ENCODE measurements around the gene MED20.
"Not testable (repeated sequence)": the region's sequence is repeated elsewhere in the genome, so short reads cannot be mapped to it uniquely, and the experiment has no call there.

The MED20 gene, protein sequence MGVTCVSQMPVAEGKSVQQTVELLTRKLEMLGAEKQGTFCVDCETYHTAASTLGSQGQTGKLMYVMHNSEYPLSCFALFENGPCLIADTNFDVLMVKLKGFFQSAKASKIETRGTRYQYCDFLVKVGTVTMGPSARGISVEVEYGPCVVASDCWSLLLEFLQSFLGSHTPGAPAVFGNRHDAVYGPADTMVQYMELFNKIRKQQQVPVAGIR

DNA sequence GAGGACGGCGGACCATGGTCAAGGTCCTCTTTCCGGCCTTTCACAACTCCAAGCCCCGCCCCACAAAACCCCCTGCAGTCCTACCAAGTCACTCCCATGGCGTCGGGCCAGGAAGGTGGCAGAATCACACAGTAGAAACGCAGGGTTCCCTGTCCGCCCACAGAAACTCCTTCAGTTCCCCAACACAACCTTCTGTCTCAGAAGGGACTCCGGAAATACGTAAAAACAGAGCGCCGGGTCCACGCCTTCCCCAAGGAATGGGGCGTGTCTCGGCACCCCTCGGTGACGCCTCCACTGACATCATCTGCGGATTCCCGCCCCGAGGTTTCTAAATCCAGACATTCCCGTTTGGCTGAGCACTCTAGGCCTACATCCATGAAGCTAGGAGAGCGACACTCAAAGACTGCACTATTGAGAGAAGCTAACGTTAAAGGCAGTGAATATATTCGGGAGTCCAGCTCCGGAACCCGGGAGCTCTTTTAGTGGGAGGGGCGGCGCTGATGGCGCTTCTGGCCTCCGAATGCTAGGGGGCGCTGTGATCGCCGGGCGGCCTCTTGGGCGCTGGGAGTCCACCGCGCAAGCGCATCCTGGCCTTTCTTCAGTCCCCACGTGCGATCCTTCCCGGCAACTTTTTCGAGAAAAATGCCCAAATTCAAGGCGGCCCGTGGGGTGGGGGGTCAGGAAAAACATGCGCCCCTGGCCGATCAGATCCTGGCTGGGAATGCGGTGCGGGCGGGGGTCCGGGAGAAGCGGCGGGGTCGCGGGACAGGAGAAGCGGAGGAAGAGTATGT lies at the start of gene MED20, which contains the start of gene BYSL:
Gene MED20, minus strand, starts transcription at position 219 of the 791 bp plus-strand sequence. Its CDS starts 121 bp downstream, at position 98.
Gene BYSL, plus strand, starts transcription at position 579 of the 791 bp plus-strand sequence. Its CDS starts 64 bp downstream, at position 643.
- peak; percentile 92 for DNase-seq (ENCODE audit: low spot score)

DNA sequence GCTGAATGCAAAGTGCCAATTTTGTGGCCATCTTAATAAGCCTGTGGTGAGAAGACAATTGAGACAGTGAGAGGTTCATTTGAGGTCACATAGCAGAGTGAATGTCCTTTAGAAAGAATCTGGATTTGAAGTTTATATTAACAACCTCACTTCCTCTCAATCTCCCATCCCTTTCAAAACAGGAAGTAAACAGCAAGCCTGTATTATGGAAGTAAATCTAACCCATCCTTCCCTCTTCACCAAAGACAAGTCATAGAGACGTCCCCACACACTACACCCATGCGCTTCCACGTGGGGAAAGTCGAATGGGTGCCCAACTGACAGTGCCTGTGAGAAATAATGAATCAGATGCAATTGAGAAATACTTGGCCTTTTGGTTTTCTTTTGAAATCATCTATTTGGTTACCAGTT lies 49.5 kb upstream of the MED20 start:
- DNase-seq (ENCODE audit: low spot score), result peak; percentile 27

DNA sequence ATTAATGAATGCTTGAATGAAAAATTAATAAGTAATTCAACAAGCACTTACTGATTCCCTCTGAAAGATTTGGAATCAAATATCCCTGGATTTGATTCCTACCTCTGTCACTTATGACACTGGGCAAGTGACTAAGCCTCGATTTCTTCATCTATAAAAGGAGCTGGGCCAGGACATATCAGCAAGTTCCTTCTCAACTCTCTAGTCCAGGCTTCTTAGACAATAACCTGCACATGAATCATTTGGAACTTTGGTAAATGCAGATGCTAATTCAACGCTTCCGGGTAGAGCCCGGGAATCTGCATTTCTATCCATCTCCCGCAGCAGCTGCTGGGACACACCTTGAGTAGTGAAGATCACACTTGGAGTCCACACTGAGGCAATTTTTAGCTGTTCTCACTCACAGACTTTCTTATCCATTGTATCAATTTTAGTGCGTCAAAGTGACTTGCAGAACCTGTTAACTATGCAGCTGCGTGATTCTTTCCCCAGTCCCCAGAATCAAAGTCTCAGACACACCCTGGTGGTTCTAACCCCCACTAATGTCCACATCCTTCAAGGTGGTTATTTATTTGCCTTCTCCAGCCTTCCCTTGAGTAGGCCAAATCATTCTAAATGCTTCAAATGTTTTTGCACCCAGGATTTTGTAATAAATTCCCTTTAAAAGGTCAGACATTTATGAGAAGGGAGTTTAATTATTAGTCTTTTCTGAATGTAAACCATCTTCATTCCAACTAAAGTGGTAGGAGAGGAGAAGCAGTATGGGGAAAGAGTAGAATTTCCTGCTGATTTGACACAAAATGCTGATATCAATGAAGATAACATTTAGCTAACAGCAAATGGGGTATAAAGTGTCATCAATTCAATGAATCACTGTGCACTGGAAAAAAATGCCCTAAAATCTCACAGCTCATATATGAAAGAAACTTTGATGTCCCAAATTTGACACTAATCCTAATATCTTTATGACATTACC lies 46.7 kb upstream of the MED20 start:
- no peak for DNase-seq (ENCODE audit: low spot score)

DNA sequence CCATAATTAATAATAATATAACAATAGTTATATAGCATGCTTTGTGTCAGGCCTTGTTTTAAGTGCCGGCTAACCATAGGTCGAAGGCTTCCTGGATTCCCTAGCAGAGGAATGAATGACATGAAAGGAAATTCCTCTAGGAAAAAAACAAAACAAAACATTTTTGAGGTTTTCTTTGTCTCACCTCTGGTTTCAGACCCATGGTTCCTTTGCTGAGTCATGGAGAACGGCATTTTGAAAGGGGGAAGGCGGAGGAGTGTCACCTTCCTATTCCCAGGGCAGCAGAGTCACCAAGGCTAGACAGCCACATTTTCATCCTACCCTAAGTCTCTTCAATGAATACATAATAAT lies 46.0 kb upstream of the MED20 start:
- DNase-seq (ENCODE audit: low spot score), result peak; percentile 83

DNA sequence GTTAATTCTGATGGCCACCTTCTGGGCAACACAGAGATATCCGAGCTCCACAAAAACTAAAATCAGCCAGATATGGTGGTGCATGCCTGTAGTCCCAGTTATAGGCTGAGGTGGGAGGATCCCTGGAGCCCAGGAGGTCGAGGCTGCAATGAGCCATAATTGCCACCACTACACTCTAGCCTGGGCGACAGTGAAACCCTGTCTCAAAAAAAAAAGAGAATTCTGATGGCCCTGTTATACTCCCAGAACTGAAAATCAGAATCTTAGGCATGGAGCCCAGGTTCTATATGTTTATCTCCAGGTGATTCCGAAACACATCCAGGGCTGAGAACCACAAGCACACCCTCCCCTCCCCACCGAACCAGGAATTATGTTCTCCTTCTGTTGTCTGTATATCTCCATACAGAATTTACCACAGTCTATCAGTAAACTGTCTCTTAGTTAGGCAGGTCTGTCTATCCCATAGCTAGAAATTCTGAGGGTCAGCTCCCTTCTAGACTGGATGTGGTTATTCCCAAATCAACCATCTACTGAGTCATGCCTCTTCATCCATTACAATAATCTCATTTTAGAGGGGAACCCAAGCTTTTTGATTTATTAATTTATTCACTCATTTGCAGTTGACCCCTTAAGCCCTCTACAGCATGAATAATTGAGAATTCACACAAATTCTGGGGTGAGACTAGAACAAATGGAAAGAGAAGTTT lies 45.4 kb upstream of the MED20 start:
- DNase-seq (ENCODE audit: low spot score), result peak; percentile 18

DNA sequence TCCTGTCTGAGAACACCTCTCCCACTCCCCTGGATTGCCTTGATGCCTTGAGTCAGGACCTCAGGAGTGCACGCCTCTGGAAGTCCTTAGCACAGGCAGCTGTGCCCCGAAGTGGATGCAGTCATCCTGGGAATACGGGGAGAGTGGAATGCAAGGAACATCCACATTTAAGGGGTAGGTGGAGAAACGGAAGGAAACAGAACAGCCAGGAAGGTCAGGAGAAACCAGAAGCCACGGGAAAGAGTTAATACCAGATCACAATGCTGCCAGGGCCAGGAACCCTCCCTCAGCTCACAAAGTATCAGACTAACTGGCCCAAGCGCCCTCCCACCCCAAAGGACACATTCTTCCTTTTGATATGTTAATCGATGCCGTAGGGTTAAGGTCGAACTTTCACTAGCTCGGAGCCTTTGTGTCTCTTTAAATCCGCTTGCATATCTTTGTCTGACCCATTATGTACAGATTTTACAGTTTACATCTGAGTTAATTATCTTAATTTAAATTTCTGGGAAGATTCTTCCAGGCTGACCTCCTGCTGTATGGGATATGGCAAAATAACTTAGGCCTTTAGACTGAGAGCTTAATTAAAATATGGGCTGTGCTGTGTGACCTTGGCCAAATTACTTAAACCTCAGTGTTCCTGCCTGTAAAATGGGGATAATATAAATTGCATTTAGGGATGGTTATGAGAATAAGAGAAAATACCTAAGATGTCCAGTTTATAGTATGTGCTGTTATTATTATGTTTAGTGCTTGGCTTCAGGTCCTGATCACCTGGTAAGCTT lies 44.7 kb upstream of the MED20 start:
- DNase-seq (ENCODE audit: low spot score), result peak; percentile 27

DNA sequence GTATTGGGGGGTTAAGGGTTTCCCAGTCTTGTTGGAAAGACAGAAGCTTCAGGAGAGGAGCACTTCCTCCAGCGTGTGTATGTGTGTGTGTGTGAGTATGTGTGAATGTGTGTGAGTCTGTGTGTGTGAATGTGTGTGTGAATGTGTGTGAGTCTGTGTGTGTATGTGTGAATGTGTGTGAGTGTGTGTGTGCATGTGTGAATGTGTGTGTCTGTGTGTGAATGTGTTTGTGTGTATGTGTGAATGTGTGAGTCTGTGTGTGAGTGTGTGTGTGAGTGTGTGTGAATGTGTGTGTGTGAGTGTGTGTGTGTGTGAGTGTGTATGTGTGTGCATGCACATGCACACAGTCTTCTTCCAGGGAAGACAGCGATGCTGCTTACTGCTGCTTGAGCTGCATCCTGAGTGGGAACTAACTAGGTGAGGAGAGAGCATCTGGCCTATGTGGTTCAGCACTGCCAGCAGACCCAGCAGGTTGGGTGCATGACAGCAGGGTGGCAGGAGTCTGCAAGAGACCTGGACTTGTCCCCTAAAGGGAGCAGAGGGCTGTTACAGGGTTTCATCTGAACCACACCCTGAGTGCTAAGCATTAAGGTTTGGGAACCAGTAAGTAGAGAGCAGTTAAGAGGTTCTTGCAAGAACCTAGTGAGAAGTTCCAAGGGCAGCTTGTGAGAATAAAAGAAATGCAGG lies 43.4 kb upstream of the MED20 start:
- DNase-seq (ENCODE audit: low spot score), result no peak

DNA sequence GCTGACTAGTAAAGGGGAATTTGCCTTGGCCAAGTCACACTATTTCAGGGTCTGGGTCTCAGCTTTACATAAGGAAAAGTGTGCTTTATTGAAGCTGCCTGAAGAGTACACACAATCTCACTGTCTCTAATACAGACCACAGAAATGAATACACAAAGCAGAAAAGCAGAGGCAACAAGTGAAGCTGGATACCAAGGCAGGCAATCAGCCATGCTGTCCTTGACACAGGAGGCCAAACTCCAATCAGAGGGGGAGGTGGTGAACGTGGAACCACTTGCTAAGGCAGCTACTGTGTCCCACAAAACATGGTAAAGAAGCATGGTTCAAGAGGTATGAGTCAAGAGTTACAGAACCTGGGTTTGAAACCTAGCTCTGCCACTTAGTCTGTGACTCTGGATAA lies 42.4 kb upstream of the MED20 start:
- DNase-seq (ENCODE audit: low spot score), result no peak

DNA sequence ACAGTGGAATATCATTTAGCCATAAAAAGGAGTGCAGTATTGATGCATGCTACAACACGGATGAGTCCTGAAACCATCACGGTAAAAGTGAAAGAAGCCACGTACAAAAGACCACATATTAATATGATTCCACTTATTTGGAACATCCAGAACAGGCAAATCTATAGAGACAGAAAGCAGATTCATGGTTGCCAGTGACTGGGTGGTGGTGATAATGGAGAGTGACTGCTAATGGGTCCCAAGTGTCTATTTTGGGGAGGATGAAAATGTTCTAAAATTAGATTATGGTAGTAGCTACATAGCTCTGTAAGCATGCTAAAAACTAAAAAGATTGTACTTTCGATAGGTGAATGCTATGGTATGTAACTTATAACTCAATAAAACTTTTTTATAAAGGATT lies 39.1 kb upstream of the MED20 start:
- DNase-seq (ENCODE audit: low spot score), result no peak

DNA sequence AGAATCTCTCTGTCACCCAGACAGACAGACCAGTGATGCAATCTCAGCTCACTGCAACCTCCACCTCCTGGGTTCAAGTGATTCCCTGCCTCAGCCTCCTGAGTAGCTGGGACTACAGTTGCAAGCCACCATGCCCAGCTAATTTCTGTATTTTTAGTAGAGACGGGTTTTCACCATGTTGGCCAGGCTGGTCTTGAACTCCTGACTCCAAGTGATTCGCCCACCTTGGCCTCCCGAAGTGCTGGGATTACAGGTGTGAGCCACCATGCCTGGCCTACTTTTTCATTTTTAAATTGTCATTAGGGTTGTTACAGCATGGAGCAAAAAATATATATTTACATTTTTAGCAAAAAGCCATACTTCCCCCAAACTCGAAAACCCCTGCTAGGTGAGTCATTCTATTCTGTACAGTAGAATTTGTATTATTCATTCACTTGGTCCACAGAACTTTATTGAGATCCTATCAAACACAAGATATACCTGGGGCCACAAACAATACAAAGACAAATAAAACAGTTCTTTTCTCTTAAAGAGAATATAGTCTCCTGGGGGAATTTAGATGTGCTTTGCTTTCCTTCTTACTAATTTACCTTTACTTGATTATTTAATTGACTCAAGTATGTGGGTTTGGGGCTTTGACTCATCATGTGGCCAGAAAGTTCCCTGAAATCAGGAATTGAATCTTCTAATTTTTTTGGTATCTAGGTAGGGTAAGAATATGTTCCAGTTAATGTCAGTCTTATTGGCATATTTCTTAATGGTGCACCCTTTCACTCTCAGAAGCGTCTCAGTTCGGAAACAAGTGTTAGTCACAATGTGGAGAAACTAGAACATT lies 37.3 kb upstream of the MED20 start:
- no peak for DNase-seq (ENCODE audit: low spot score)

DNA sequence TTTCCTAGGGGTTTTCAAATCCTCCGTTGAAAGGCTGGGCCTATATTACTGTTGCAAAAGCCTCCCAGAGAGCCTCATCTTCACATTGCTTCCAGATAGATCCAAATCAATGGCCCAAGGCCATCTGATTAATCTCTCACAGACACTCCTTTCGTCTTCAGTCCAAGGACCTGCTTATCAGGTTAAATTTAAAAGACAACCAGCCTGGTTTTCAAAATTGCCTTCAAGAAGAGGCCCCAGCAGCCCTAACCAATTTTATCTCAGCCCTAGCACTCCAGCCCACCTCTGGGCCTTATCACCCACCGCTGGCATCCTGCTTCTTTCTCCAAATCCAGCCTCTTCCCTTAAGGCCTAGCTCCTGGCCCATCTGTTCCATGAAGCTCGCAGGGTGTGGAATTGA lies 36.2 kb upstream of the MED20 start:
- DNase-seq (ENCODE audit: low spot score), result no peak

DNA sequence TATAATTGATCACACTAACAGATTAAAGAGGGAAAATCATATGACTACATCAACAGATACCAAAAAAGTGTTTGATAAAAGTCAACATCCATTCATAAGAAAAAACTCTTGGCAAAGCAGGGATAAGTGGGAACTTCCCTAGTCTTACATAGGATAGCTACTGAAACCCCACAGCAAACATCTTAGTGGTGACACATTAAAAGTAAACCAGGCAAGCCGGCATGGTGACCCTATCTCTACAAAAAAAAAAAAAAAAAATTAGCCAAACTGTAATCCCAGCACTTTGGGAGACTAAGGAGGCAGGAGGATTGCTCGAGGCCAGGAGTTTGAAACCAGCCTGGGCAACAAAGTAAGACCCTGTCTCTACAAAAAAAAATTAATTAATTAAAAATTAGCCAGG lies 34.5 kb upstream of the MED20 start:
- no peak for DNase-seq (ENCODE audit: low spot score)

DNA sequence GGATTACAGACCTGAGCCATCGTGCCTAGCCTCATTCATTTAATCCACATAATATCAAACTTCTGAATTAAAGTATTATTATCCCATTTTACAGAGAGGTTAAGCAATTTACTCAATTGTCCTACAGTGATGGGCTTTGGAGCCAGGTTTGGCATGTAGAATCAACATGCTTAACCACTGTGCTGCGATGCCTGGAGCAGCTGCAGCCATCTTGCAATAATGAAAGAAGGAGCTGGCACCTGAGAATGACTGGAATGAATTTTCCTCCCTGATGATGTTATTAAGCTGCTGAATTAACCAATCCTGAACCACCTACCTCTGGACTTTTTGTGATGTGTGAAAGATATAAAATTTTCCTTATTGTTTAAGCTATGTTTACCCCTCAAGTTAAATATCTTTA lies 33.7 kb upstream of the MED20 start:
- DNase-seq (ENCODE audit: low spot score), result no peak

DNA sequence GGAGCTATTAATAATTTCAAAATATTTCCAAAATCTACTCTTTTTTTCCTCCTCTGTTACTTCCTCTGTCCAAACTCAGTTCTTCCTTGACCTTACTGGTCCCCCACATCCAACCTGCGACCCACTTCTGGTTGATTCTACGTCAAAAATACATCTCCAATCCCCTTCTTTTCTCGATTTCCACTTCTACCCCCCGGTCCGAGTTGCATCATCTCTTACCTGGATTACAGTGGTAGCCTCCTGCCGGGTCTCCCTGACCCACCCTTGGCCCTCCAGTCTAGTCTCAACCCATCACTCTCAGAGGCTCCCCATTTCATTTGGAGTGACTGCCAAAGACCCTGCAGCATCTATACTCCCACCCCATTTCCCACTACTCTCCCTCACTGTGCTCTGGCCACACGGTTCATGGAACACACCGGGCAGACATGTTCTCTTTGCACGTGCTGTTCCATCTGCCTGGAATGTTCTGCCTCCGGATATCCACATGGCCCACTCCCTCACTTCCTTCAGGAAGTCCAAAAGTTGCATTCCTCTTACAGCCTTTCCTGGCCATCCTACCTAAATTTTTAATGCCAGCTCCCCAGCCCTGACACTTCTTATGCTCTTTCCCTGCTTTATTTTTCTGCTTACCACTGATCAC lies 26.8 kb upstream of the MED20 start:
- no peak for DNase-seq (ENCODE audit: low spot score)

DNA sequence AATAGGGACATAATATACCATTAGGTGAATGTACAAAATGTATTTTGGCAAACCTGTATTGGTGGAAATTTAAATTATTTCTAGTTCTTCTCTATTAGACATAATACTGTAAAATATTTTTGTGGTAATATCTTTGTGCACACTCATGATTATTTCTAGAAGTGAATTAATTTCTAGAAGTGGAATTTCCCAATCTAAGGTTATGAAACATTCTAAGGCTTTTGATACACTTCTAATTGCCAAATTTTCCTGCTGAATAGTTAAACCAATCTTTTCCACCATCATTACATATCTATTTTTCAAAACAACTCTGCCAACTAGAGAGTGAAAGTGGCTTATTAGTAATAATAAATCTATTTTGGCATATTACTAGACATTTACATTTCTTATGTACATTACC lies 22.5 kb upstream of the MED20 start:
- DNase-seq (ENCODE audit: low spot score), result no peak

DNA sequence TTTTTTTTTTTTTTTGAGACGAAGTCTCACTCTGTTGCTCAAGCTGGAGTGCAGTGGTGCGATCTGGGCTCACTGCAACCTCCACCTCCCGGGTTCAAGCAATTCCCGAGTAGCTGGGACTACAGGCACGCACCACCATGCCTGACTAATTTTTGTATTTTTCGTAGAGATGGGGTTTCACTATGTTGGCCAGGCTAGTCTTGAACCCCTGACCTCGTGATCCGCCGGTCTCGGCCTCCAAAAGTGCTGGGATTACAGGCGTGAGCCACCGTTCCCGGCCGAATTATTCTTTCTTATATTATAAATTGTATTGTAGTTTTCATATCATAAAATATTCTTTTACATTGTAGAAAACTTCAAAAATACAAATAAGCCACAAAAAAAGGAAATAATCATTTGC lies 21.9 kb upstream of the MED20 start:
- DNase-seq (ENCODE audit: low spot score), result not testable (repeated sequence)

DNA sequence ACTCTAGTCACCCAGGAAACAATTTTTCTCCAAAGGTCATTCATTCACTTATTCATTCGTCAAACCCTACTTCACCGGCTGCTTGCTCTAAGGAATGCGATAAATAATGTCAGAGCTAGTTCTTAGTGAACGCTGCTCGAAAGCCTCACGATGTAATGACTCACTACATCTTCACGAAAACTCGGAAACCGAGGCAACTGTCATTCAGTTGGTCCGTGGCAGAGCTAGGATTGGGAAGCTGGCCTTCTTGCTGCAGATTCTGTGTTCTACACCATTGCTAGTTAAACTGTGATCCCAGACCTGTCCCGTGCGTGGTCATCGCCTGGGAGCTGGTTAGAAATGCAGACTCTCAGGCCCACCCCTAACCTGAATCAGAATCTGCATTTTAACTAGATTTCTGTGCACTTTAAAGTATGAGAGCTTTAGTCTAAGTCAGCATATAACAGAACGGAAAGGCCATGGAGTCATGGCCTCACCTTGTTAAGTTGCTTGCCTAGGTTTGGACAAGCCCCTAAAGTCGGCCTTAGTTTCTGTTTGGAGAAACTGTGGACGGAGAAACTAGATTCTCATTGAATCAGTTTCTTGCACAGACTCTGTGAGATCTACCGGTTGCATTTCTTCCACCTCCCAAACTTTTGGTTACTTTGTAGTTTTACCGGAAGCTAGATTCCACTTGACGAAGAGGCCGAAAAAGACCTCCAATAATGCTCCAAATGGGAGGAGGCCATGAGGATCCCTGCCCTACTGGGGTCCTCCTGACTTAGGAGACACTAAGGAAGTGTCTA lies 21.3 kb upstream of the MED20 start:
- DNase-seq (ENCODE audit: low spot score), result peak; percentile 67

Measured in kidney capillary endothelial cell (primary cell).